Lower lobe of right lung (tissue), 2 donors: ENCODE results near the gene CLSTN2. TPM values are rescaled to one million over a fixed set of nuclear protein-coding genes. Genes with fewer than 3 reads are reported as not detected.

Experiments
- ATAC-seq, 2 donors: fragments of 200-7000 bp; cut with Tn5 transposase; one replicate each; pipeline ENCODE4 v1.9.1; 2020 to 2022; ENCODE audit warnings: mild to moderate bottlenecking in 2 of 2, moderate library complexity in 2 of 2
- DNase-seq: peaks from one replicate; pipeline ENCODE4 v3.0.0-alpha.2; 2020
- H3K27ac ChIP-seq: fragments of 200-600 bp; one replicate; pipeline ENCODE4 v1.8.0; 2022
- H3K27me3 ChIP-seq: fragments of 200-600 bp; one replicate; pipeline ENCODE4 v1.8.0; 2022; ENCODE audit warnings: low read depth
- H3K36me3 ChIP-seq: fragments of 200-600 bp; one replicate; pipeline ENCODE4 v1.8.0; 2022; ENCODE audit warnings: mild to moderate bottlenecking
- H3K4me1 ChIP-seq: fragments of 200-600 bp; one replicate; pipeline ENCODE4 v1.8.0; 2022
- H3K4me3 ChIP-seq: fragments of 200-600 bp; one replicate; pipeline ENCODE4 v1.8.0; 2022; ENCODE audit warnings: mild to moderate bottlenecking
- H3K9me3 ChIP-seq: fragments of 200-600 bp; one replicate; pipeline ENCODE4 v1.8.0; 2022
- intact Hi-C: fragments of 100-400 bp; cut with DNase I; formaldehyde crosslinking; loops from one replicate; pipeline ENCODE4 v1.11.0; 2022
- total RNA-seq: library from RNA; stranded (reverse); fragmentation: NEBNext Ultra II Directional; extraction: Animal tissue kit (Norgen Biotek cat#: 25700); gene quantifications from one replicate; pipeline ENCODE4 v1.2.1, GENCODE V29; 2021
- TF ChIP-seq, protein P1 (sequence below): fragments of 200-600 bp; IDR thresholded peaks from one replicate; pipeline ENCODE4 v1.8.0; 2022; ENCODE audit warnings: antibody characterized with exemption, mild to moderate bottlenecking
- donor health status: DM: no; HTN: yes; CAD: no; lungs with severe emphysema.

CLSTN2 gene
- total RNA-seq, 1 donor from 2014 or later = 4.5 TPM

DNA sequence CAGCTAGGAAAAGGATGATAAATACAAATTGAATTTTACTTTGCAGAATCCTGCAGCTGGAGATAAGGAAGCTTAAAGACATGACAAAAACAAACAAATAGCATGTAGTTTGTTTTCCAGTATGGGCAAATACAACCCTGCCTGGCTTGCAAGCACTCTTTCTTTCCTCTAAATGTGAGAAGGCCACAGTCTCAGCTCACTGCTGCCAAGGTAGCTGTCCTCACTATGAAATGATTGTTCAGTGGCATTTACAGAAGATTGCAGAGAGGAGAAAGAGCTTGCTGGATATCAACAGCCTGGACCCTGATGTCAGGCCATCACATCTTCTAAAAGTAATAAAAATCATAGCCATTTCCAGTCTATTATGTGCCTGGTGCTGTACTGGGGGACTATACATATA is 262.0 kb downstream of the CLSTN2 start:
- Histone ChIP-seq H3K27ac (no peak overlapping the region), H3K4me3 (no peak overlapping the region), H3K4me1 (no peaks in the 10 kb centered on the region), H3K36me3 (no peaks in the 10 kb centered on the region), H3K27me3 (no peaks in the 10 kb centered on the region), H3K9me3 (no peaks in the 10 kb centered on the region)
- ATAC-seq (no peak), DNase-seq (no peak)
- intact Hi-C loops = no loop called here
- TF ChIP-seq, protein P1, sequence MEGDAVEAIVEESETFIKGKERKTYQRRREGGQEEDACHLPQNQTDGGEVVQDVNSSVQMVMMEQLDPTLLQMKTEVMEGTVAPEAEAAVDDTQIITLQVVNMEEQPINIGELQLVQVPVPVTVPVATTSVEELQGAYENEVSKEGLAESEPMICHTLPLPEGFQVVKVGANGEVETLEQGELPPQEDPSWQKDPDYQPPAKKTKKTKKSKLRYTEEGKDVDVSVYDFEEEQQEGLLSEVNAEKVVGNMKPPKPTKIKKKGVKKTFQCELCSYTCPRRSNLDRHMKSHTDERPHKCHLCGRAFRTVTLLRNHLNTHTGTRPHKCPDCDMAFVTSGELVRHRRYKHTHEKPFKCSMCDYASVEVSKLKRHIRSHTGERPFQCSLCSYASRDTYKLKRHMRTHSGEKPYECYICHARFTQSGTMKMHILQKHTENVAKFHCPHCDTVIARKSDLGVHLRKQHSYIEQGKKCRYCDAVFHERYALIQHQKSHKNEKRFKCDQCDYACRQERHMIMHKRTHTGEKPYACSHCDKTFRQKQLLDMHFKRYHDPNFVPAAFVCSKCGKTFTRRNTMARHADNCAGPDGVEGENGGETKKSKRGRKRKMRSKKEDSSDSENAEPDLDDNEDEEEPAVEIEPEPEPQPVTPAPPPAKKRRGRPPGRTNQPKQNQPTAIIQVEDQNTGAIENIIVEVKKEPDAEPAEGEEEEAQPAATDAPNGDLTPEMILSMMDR = no peak

DNA sequence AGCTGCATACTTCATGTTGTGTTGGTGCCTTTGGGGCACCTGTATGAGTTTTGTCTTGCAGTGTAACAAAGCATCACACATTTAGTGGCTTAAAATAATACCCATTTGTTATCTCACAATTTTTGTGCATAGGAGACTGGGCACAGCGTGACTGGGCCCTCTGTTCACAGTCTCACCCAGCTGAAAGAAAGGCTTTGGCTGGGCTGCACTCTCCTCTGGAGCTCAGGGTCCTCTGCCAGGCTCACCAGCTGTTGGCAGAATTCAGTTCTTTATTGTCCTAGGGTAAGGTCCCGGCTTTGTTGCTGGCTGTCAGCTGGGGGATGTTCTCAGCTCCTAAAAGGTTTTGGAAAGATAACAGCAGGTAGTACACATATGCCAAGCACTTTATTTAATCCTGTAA is 263.3 kb downstream of the CLSTN2 start:
- Histone ChIP-seq H3K9me3 (no peaks in the 10 kb centered on the region), H3K4me3 (no peak overlapping the region), H3K36me3 (no peaks in the 10 kb centered on the region), H3K27ac (no peak overlapping the region), H3K27me3 (no peaks in the 10 kb centered on the region), H3K4me1 (no peaks in the 10 kb centered on the region)
- TF ChIP-seq, protein P1 = no peak
- intact Hi-C loops = no loop called here
- DNase-seq (no peak), ATAC-seq (no peak)

- no peaks in the 10 kb centered on the region for H3K4me1 ChIP-seq
- H3K27me3 ChIP-seq = no peaks in the 10 kb centered on the region
- ATAC-seq = no peak
- intact Hi-C loops = no loop called here
- H3K4me3 ChIP-seq = no peak overlapping the region
- TF ChIP-seq, protein P1 = no peak
- DNase-seq = no peak
- H3K36me3 ChIP-seq = no peaks in the 10 kb centered on the region
- no peaks in the 10 kb centered on the region for H3K9me3 ChIP-seq
- no peak overlapping the region for H3K27ac ChIP-seq
Observed at GRCh38 chr3:140199008-140199407, 264.0 kb downstream of the CLSTN2 start.

DNA sequence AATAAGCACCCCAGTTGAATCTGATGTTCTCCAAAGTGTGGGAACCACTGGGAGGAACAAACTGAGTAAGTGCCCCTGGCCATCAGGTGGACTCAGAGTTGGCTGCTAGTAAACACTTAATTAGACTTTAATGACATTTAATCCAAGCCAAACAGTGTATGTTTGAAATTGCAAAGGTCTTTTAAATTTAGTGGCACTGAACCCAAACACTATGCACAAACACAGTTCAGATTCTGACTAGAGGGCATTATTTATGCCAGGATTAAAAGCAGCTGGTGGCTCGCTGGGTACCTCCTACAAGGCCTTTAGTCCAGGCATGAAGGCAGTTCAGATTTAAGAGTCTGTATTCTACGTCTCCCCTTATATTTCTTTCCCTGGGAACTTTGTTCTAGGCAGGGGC is 264.8 kb downstream of the CLSTN2 start:
- Histone ChIP-seq H3K9me3 (no peaks in the 10 kb centered on the region), H3K36me3 (no peaks in the 10 kb centered on the region), H3K27me3 (no peaks in the 10 kb centered on the region), H3K27ac (no peak overlapping the region), H3K4me1 (no peaks in the 10 kb centered on the region), H3K4me3 (no peak overlapping the region)
- intact Hi-C loops = no loop called here
- no peak for DNase-seq
- TF ChIP-seq, protein P1 = no peak
- no peak for ATAC-seq

- DNase-seq (no peak), ATAC-seq (no peak)
- Histone ChIP-seq H3K4me3 (no peak overlapping the region), H3K36me3 (no peaks in the 10 kb centered on the region), H3K9me3 (no peaks in the 10 kb centered on the region), H3K27me3 (no peaks in the 10 kb centered on the region), H3K27ac (no peak overlapping the region), H3K4me1 (no peaks in the 10 kb centered on the region)
- TF ChIP-seq, protein P1 = no peak
- intact Hi-C loops = no loop called here
Observed at GRCh38 chr3:140203510-140203909, 268.5 kb downstream of the CLSTN2 start.
